Endothelial cell of hepatic sinusoid (primary cell): Measurements from ENCODE around the gene ACADSB.

Experiments used
- in situ Hi-C: cut with HindIII; loops from 2 replicates; pipeline ENCODE4 v1.10.0; 2017; ENCODE audit warnings: low sequenced_read_pairs

The ACADSB gene

DNA sequence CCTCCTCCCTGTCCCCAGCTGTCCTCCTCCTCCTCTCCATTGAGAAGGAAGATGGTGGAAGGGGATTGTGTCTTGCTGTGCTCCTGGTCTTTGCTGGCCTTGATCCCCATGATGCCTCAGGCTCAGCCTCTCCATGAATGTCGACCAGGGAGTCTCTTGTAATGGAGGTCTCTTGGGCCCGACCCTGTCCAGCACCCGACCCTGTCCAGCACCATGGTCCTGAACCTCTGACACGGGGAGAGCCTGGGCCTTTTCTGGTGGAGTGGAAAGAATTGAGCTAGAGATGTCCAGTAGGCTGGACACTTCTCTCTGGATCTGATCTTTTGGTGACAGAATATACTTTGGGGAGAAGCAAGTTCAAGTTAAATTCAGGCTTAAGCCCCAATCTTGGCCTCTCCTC, 84.7 kb downstream of the ACADSB start:
- in situ Hi-C loops: no loop called here

DNA sequence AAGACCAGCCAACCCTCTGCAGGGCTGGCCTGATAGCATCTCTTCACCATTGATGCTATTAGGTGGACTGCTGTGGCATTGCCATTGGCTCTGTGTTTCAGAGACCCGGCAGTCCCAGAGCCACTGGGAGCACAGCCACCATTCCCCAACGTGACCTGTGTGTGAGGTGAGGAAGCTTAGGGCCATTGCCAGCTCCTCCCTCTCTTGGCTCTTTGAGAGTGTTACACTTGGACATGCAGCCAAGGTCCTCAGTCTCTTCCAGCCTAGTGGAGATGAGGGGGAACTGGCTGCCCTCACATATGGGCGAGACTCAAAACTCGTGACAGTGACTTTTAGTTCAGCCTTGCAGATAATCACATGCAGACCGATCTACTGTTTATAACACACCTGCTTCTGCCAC, 87.6 kb downstream of the ACADSB start:
- in situ Hi-C loops: no loop called here

DNA sequence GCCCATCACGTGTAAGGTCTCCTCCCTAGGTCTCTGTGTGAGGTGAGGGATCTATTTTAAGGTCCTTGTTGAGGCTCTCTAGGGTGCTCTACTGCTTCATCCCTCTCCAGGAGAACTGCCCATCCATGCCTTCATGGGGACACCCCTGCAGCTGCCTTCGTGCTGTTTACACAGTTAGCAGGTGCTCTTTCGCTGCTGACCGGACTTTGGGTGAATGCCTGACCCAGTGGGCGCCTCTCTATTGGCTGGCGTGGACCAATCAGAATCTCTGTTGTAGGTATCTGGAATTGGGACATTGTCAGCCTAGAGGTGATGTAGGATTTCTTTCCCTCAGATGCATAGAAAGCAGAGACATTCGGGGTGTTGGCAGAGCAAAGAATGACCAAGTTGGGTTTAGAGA, 88.2 kb downstream of the ACADSB start:
- in situ Hi-C loops: no loop called here

DNA sequence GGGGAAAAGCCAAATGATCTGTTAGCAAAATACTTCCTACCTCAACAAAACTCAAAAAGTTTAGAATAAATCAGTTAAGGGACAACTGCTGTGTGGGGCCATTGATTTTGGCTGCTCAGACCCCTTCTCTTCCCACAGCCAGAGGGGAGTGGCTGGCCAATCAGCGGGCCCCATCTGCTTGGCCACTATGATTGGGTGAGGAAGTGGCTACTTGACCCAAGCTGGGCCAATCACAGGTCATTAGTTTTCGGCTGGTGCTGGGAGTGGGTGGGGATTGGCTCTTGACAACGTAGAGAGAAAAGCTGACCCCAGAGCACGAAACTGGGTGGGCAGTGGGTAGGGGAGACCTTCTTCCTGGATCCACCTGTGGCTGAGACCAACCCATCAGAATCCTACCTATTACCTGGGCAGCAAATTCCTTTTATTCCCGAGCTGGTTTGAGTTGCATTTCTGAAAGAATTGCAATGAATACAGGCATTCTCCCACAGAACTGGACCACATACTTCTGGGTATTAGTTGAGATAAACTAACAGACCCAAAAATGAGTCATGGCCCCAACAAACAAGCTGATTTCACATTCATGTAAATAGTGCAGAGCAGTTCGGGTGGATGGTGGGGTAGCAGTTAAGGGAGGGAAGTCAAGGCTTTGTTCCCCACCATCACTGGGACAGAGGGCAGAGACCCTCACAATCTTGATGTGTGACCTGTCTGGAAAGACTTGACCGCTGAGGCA, 91.4 kb downstream of the ACADSB start:
- in situ Hi-C loops: no loop called here

DNA sequence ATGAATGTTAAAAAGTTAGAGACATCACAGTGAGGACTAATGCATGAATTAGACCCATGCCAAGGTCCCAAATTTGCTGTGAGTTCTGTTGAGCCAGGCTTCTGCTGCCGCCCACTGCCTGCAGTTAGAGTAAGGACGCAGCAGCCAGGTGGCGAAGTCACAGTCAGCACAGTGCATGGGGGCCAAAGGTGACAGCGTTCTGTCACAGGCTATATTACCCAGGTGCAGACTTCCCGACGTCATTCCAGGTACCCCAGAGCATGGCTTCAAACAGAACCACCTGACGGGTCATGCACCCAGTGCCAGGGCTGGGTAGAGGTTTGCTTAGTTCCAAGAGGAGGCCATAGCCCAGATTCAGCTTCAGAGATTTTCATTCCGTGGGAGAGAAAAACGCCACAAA, 93.1 kb downstream of the ACADSB start:
- in situ Hi-C loops: no loop called here

DNA sequence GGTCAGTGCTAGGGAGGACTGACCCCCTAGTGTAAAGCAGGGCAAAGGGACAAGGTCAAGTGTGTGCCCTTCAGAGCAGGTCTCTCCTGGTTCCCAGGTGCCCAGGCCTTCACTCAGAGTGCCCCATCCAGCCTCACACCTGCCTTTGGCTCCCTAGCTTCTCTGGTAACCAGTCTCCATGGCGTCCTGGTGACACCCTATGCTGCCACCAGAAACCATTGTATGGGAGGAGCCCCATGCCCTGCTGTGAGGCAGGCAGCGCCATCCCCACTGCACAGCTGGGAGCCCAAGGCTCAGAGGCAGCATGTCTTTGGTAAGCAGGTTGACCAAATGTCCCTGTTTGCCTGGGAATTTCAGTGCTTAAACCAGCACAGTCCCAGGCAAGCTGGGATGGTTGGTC, 93.9 kb downstream of the ACADSB start:
- in situ Hi-C loops: no loop called here

DNA sequence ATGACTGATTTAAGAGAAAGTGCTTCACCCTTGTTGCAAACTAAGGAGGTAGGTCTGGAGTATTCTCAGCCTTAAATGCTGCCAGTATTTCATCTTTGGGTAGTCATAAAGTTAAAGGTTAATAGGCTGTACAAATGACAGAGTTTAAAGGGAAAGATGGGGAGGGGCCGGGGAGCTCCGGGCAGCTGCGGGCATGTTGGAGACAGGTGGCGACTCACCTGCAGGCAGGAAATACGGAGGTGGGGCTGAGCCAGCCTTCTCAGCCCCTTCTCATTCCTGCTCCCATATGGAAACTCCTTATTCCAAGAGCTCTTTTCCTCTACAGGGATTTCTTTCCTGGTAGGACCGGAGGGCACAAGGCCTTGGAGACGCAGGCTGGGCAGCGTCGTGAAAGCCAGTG, 95.1 kb downstream of the ACADSB start:
- in situ Hi-C loops: no loop called here
